Activated CD4-positive, alpha-beta T cell treated with anti-CD3 and anti-CD28 coated beads, Interleukin-10, Interleukin-2, amounts not matched to agents 100 ng/mL and 50 ng/mL, durations not matched to agents 16 hours and 8 hours (primary cell): ENCODE data around the gene SIK2.
"Not testable (repeated sequence)": the region's sequence is repeated elsewhere in the genome, so short reads cannot be mapped to it uniquely, and the experiment has no call there.

Experiments
- DNase-seq: peaks from one replicate; pipeline ENCODE4 v3.0.0-alpha.2; 2020

The SIK2 gene

DNA sequence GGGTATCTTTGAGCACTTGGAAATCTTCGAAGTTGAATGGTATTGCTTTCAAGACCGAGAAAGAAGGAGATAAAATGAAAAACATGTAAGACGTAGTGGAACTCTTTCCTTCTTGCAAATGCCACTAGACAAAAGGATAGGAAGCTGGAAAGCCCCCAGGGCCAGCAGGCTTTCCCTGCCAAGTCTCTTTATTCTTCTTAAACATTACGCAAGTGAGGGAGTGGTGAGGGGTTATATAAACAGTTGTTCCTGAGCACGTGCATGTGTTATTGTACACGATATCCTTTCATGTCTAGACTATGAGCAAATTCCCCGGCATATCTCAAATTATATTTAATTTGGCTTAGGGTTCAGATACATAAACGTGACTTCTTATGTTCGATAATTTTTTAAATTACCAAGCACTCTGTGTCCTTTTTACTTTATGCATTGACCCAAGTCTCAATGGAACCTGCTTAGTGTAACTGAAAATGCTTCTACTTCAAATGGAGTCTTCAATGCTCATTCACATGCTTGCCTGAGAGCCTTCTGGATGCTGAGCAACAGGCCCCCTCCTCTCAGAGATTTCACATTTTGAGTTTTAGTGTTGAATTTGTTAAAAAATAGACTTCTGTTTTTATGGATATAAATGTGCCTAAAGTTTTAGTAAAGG lies 104.9 kb downstream of the SIK2 start:
- DNase-seq = no peak

DNA sequence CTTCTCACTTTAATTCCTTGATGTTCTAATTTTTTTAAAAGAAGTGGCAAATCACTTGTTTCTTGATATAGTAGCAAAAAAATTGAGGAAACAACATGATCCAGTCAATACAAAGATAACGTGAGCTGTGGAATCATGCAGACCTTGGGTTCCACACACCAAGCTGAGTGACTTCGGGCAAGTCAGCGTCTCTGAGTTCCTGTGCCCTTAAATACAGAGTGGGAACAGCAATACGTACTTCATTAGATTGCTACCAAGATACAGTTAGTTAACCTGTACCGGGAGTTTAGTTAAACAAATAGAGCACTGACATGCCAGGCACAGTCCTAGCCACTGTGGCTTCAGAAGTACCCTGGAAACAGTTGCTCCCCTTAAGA lies 105.4 kb downstream of the SIK2 start:
- DNase-seq = no peak

DNA sequence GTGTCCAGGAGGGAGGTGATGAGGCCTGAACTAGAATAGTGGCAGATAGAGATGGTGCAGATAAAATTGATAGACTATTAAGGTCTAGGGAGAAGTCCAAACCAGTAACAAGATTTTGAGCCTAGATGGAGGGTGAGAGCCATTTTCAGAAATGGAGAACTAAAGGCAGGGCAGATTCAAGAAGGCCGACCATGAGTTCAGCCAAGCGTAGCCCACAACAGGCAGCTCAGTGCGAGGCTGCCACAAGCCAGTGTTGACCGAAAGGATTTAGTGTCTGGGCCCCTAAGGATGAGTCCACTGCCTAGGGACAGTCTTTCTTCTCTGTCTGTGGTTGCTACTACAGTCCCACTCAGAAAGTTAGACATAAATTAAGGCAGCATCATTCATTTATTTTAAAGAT lies 112.3 kb downstream of the SIK2 start:
- DNase-seq = no peak

DNA sequence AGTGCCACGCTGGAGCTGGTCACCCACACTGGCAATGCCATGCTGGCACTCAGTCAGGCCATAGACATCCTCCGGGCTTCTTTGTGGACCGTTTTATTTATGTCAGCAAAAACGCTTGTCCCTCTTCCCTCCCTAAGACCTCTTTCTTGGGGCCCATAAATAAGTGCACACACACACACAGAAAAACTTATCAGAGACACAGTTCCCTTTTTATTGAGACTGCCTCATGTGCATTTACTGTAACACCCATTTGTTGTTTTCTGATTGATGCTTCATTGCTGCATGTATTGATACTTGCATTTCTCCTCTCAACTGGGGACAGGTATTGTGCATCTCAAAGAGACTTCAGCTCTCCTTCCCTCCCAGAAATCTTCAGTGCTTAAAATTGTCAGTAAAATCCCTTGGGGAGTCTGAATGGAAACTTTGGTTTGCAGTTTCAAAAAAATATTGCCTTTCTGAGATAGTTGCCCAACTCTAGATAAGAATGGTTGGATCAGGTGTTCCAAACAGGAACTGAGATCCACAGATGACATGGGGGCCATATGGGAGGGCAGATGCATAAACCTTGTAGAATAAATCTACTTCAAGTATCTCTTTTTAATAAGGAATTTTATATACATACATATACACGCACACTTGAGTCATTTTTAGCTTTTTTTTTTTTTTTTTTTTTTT lies 113.0 kb downstream of the SIK2 start:
- no peak for DNase-seq

DNA sequence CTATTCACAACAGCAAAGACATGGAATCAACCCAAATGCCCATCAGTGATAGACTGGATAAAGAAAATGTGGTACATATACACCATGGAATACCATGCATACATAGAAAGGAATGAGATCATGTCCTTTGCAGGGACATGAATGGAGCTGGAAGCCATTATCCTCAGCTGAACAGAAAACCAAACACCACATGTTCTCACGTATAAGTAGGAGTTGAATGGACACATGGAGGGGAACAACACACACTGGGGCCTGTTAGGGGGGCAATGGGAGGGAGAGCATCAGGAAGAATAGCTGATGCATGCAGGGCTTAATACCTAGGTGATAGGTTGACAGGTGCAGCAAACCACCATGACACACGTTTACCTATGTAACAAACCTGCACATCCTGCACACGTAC lies 115.4 kb downstream of the SIK2 start:
- DNase-seq = not testable (repeated sequence)

DNA sequence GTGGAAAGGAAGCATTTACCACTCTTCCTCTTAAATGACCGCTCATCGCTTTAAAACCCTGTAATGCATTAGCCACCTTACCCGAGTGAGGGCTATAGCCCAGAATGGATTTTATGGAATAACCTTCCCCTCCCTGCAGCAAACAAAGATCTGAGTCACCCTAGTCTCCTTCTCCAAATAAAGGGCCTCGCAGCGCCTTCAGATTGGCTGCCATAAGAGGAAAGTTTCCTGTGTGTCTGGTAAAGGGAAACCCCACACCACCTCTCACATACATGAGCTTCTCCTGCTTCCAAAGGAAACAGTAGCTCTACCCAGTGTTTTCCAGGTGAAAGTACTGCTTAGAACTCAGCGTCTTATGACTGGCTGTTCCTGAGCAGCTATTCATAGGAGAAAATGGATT lies 116.2 kb downstream of the SIK2 start:
- DNase-seq = no peak

DNA sequence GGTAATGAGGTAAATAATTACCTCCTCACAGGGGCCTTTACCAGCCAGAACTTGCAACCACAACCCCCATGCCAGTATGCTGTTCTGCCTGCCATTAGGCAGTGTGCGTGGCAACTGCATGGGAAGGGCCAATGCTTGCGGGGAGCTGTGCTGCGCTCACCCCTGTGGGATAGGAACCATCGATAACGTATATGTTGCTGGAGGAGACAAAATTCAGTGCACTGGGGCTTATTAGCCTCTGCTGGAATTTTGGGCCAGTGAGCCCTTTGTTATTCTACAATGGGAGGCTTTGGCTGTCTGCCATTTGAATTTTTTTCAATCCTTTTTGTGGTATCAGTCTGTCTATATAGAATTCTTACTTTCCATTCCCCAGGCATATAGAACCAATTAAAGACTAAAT lies 116.6 kb downstream of the SIK2 start:
- no peak for DNase-seq

DNA sequence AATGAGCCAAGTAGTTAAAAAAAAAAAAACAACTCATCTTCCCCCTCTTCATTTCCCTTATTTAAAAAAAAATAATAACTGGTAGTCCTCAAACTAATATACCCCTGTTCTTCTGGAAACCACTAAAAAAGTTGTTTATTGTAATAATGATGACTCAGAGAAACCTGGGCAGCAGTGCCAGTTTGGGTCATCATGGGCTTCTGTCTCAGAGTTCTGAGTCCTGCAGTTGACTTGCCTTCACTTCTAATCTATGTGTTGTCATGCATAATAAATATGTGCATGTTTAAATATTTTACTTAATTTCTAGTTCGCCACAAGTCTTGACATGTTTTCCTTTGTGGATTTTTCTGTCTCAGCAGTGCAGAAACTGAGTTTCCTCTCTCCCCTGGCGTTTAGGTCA lies 117.1 kb downstream of the SIK2 start:
- no peak for DNase-seq

DNA sequence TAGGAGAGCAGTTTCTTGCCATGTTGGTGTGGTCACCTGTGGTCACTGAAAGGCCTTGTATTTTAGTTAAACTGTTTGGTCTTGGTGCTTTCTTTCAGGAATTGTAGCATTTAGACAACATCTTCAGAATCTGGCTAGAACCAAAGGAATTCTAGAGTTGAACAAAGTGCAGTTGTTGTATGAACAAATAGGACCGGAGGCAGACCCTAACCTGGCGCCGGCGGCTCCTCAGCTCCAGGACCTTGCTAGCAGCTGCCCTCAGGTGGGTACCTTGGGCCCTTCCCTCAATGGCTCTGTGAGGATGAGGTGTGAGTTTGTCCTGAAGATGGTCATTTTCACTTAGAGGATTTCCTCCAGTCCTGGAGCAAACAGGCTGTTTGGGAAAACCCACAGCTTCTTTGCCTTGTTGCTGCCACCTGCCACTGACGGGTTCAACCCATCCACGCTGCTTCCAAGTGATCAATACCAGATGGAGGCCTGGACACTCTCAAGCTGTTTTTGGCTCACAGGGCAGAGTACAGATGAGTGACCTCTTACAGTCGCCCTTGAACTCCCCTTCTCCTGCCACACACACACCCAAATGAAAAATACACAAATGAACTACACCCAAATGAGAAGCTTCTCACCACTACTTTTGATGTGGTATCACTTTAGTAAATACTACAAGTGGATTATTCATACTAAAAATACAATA lies 118.7 kb downstream of the SIK2 start:
- DNase-seq = no peak

DNA sequence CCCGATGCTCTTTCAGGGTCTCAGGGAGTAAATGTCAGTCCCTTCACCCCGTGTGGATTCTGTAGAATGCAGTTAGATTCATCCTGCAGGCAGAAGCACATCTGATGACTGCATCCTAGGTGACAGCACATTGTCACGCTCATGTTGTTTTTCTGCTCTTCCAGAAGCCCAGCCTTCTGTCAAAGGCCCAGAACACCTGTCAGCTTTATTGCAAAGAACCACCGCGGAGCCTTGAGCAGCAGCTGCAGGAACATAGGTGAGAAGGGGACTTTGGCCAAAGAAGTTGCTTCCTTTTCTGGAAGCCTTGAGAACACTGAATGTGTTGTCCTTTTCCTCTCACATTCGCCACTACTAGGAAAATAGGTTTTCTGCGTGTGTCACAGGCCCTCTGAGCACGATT lies 120.3 kb downstream of the SIK2 start:
- no peak for DNase-seq

DNA sequence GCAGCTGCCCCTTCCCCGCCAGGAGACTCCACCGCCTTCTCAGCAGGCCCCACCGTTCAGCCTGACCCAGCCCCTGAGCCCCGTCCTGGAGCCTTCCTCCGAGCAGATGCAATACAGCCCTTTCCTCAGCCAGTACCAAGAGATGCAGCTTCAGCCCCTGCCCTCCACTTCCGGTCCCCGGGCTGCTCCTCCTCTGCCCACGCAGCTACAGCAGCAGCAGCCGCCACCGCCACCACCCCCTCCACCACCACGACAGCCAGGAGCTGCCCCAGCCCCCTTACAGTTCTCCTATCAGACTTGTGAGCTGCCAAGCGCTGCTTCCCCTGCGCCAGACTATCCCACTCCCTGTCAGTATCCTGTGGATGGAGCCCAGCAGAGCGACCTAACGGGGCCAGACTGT lies 121.3 kb downstream of the SIK2 start:
- DNase-seq = no peak

DNA sequence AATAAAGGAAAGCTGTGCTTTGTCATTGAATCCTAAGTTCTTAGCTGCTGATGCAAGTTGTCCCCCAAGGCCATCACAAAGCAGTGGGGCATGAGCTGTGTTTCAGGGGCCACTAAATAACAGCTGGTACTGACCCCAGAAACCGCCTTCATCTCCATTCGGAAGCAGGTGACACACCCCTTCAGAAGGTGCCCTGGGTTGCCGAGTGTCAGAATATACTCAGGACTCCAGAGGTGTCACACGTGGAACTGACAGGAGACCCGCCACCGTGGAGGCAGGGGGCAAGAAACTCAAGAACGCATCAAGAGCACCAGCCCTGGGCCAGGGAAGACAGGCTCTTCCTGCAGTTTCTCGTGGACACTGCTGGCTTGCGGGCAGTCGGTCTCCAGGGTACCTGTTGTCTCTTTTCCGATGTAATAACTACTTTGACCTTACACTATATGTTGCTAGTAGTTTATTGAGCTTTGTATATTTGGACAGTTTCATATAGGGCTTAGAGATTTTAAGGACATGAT lies 122.4 kb downstream of the SIK2 start:
- DNase-seq = no peak

DNA sequence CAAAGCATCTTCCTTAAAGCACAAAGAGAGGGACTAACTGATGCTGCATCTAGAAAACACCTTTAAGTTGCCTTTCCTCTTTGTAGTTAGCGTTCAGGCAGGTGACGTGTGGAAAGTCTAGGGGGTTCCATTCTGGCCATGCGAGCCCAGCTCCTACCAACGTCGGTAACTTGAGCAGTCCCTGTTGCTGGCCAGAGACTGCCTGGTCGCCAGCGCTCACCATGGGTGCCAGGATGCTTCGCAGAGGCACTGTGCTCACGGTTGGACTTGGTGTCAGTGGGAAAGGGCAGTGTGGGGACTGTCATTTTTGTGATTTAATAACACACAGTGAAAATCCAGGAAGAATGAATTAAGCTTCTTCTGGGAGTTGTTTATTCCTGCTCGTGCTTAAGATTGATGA lies 123.4 kb downstream of the SIK2 start:
- no peak for DNase-seq

DNA sequence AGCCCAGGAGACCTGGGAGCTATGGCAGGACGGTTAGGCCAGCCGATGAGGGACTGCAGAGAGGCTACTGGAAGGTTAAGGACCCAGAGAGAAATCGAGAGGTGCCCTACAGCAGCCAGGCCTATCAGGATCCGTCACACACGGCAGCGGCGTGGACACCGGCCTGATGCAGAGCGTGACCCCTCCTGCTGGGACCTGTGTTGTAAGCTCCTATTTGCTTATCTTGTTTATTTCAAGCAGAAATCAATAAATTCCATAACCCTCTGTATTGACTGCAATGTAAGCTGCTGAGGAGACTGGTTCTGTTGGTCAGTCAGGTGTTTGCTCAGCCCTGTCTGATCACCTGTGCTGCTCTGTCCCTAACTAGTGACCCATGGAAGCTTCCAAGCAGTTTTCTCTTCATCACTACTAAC lies 124.1 kb downstream of the SIK2 start:
- no peak for DNase-seq

DNA sequence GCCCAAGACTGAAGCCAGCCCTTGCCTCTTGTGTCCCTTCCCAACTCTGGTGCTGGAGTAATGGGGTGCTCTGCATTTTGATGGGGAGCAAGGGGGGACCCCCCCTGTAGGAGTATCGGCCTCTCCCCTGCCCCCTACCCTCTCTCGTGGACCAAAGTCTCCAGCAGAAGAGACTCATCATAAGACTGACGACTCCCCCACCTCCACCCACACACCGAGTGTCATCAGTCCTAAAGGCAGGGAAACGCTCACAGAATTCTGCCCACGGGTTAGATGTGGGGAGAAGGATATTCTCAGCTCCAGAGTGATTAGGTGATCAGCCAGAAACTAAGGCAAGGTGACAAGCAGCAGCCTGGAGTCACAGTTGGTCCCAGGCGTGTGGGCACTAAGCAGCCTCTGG lies 125.2 kb downstream of the SIK2 start:
- no peak for DNase-seq

DNA sequence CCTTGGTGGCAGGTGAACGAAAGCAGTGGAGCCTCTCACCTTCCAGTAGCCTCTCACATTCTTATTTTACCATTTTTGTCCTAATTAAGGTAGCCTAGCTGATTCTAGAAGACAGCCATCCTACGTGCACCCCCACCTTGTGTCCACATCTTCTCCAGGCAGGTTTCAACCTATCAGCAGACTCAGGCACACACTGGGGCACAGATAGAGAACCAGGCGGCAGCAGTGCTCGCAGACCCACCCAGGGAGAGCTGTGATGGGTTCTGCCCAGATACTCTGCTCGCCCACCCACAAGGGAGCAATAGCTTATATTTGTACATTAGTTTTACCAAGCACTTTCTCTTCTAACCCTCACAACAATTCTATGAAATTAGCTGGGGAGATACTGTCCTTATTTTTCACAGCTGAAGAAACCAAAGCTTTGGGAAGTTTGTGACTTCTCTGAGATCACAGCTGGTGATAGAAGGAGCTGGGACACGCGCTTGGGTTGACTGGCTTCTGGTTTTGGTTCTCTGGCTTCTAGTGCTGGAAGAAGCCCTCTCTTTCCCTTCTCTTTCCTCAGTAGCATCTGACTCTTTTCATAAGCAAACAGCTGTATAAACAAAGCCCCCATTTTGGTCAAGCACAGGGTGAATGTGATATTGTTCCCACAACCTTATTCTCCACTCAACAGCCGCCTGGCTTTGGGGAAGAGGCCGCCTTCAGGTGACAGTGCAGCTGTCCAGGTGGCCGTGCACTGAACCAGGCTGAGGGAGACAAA lies 127.0 kb downstream of the SIK2 start:
- DNase-seq = no peak

DNA sequence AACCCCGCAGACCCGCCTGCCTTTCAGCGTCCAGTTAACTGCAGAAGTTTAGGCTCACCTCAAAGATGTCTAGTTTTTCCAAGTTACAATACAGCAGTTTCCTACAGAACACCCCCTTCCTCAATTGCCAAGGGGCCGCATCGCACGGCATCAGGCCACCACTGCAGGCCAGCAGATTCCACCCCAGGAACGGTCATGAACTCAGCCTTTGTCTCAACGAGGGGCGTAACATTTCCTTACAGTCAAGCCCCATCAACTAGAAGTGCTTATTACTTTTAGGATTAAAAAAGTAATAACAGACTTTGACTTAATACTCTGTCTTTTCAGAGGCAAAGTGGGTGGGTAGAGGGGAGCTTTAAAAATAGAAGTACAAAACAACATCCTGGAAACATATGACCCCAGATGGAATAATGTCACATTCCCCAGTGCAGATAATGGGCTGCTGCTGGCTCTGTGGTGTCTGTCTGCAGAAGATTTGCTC lies 127.6 kb downstream of the SIK2 start:
- no peak for DNase-seq

DNA sequence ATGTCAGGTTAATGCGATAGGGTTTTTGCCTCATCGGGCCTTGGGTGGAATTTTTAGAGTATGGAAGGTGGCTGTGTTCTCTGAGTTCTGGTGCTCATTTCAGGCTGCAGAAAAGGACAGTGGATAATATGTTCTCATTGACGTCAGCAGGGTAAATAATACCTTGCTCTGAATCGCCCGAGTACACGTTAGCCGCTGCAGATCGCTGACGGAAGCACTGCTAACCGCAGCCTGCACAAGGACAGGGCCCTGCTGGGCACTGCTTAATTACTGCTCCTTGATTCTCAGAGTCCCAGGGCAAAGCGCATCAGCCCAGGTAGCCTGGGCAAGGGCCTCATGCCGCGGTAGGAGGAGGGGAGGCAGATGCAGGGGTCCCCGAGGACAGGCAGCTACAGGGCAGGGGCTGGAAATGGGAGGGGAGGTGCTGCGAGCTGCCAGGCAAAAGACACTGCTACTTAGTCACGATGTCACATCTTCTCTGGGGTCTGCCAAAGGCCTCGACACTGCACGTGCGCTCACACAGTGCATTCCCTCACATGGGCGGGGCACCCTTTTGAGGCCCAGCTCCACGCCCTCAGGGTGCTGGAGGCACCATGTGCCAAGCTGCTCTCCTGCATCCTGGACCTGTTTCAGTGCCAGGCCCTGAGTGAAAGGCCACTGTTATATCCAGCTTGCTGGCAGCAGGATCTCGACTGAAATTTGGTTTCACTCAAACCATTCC lies 128.8 kb downstream of the SIK2 start:
- DNase-seq = no peak

DNA sequence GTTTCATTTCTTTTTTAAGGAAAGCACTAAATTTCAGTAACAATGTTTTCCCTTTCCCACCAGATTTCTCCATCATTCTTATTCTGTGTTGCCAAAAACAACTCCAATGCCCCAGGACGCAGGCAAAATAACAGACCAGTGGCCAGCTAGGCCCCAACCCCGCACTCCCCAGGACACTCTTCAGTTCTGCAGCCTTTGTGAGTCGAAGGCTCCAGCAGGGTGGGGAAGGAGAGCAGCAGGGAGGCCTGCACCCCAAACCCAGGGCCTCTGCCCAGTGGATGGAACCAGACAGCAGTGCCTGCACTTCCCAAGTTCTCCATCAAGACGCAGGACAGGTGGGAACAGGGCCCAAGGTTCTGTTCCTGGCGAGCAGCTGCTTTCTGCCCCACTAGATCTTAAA lies 129.6 kb downstream of the SIK2 start:
- DNase-seq = no peak

DNA sequence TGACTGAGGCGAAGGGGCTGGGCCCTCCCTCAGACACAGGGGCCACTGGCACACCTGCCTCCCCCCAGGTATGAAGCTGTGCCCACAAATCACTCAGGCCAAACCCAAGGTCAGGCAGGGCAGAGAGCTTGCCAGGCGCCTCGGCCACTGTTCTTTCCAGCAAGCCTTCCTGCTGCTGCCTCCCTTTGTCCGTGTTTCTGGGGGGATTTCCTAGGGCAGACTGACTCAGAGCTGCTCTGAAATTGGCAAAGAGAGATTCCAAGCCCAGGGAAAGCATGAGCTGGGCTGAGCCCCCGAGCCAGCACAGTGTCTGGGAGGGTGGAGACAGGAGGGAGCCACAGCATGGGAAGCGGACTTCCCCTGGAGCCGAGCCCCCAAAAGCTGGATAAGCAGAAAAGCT lies 130.8 kb downstream of the SIK2 start:
- no peak for DNase-seq

DNA sequence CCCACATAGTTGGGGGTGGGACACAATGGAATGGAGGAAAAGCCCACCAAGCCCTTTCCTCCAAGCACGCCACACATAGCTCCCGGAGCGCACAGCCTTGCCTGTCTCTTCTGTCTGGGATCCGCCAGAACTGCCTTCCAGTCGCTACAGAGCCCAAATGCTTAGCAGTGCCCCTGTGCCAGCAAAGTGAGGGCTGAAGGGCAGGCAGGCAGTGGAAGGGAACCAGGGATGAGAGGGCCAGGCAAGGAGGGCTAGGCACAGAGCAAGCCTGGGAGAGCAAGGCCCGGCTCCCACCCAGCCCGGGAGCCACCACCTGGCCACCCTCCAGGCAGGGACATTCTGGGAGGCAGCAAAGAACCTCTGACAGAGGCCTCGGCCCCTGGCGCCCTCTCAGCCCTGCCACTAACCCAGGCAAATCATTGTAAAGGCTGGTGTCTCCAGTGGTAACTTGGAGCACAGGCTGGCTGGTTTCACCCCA lies 131.4 kb downstream of the SIK2 start:
- DNase-seq = no peak
